DOHH2 (cell line): ENCODE results near the gene CPM.

Experiments used
- EZH2phosphoT487 ChIP-seq: fragments of 200-600 bp; sonication (generic); IDR thresholded peaks from 2 replicates; pipeline ENCODE4 v1.6.1; 2017; ENCODE audit warnings: borderline replicate concordance, mild to moderate bottlenecking, antibody characterized with exemption, low read length, moderate library complexity, mixed read lengths
- TF ChIP-seq, protein P1 (sequence below): fragments of 200-600 bp; sonication (generic); IDR thresholded peaks from one replicate; pipeline ENCODE4 v1.5.1; 2014; ENCODE audit warnings: antibody characterized with exemption, mild to moderate bottlenecking, low read depth, low read length; ENCODE audit not compliant: poor library complexity, severe bottlenecking

DNA sequence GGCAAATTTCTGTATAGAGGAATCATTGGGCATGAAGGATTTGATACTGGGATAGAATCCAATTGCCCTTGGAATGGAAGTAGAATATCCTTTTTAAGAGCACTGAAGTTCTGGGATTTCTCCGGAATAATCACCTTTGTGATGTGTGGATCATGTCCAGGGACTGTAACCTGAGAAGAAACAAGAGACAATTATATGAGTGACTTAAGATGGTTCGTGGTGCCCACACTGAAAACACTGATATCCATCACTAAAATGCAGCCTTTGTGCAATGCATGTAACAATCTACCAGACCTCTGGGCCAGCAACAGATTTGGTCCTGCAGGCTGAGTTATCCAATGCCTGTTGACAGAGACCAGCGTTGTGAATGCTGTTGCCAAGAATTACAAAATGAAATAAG is 76.5 kb downstream of the CPM start:
- TF ChIP-seq EZH2phosphoT487: no peak
- TF ChIP-seq, protein P1, sequence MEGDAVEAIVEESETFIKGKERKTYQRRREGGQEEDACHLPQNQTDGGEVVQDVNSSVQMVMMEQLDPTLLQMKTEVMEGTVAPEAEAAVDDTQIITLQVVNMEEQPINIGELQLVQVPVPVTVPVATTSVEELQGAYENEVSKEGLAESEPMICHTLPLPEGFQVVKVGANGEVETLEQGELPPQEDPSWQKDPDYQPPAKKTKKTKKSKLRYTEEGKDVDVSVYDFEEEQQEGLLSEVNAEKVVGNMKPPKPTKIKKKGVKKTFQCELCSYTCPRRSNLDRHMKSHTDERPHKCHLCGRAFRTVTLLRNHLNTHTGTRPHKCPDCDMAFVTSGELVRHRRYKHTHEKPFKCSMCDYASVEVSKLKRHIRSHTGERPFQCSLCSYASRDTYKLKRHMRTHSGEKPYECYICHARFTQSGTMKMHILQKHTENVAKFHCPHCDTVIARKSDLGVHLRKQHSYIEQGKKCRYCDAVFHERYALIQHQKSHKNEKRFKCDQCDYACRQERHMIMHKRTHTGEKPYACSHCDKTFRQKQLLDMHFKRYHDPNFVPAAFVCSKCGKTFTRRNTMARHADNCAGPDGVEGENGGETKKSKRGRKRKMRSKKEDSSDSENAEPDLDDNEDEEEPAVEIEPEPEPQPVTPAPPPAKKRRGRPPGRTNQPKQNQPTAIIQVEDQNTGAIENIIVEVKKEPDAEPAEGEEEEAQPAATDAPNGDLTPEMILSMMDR: no peak
